ENCODE data around the gene SCGB1C1.

SCGB1C1 gene

GRCh38 chr11:211295-211694 is 18.4 kb downstream of the SCGB1C1 start:
- Histone ChIP-seq H3K27me3 (replicated peaks; ENCODE audit: control insufficient read depth, insufficient read depth, low read length) (no peaks in the 10 kb centered on the region), H3K36me3 (ENCODE audit: control insufficient read depth, insufficient read depth, low read length) (peaks cover 46% of the 10 kb centered on the region), H3K4me3 (replicated peaks; ENCODE audit: low read depth, low read length) (no peak overlapping the region)
- TF ChIP-seq CTCF (IDR thresholded peaks at IDR 0.05; ENCODE audit: insufficient read depth, low read length, poor library complexity, severe bottlenecking) = no peak
- DNase-seq (ENCODE audit: extremely low read depth, insufficient read length) = no peak

GRCh38 chr11:211741-212140 is 18.9 kb downstream of the SCGB1C1 start:
- H3K27me3 ChIP-seq (replicated peaks; ENCODE audit: control insufficient read depth, insufficient read depth, low read length) = no peaks in the 10 kb centered on the region
- TF ChIP-seq CTCF (IDR thresholded peaks at IDR 0.05; ENCODE audit: insufficient read depth, low read length, poor library complexity, severe bottlenecking) = no peak
- peaks cover 47% of the 10 kb centered on the region for H3K36me3 ChIP-seq (ENCODE audit: control insufficient read depth, insufficient read depth, low read length)
- DNase-seq (ENCODE audit: extremely low read depth, insufficient read length) = no peak
- H3K4me3 ChIP-seq (replicated peaks; ENCODE audit: low read depth, low read length) = no peak overlapping the region

- Histone ChIP-seq H3K36me3 (ENCODE audit: control insufficient read depth, insufficient read depth, low read length) (peaks cover 47% of the 10 kb centered on the region), H3K27me3 (replicated peaks; ENCODE audit: control insufficient read depth, insufficient read depth, low read length) (no peaks in the 10 kb centered on the region), H3K4me3 (replicated peaks; ENCODE audit: low read depth, low read length) (no peak overlapping the region)
- DNase-seq (ENCODE audit: extremely low read depth, insufficient read length) = no peak
- no peak for TF ChIP-seq CTCF (IDR thresholded peaks at IDR 0.05; ENCODE audit: insufficient read depth, low read length, poor library complexity, severe bottlenecking)
These were observed 19.5 kb downstream of the SCGB1C1 start for GRCh38 chr11:212150-213100.

- peaks cover 47% of the 10 kb centered on the region for H3K36me3 ChIP-seq (ENCODE audit: control insufficient read depth, insufficient read depth, low read length)
- no peak for DNase-seq (ENCODE audit: extremely low read depth, insufficient read length)
These were observed 20.2 kb downstream of the SCGB1C1 start for GRCh38 chr11:213111-213510.

GRCh38 chr11:214083-214482 is 21.2 kb downstream of the SCGB1C1 start:
- no peak for DNase-seq (ENCODE audit: extremely low read depth, insufficient read length)
- Histone ChIP-seq H3K4me3 (replicated peaks; ENCODE audit: low read depth, low read length) (no peak overlapping the region), H3K36me3 (ENCODE audit: control insufficient read depth, insufficient read depth, low read length) (peaks cover 47% of the 10 kb centered on the region), H3K27me3 (replicated peaks; ENCODE audit: control insufficient read depth, insufficient read depth, low read length) (no peaks in the 10 kb centered on the region)
- TF ChIP-seq CTCF (IDR thresholded peaks at IDR 0.05; ENCODE audit: insufficient read depth, low read length, poor library complexity, severe bottlenecking) = no peak

More at GRCh38 chr11:213111-213510, 20.2 kb downstream of the SCGB1C1 start:
- TF ChIP-seq CTCF (IDR thresholded peaks at IDR 0.05; ENCODE audit: insufficient read depth, low read length, poor library complexity, severe bottlenecking) = no peak
- Histone ChIP-seq H3K27me3 (replicated peaks; ENCODE audit: control insufficient read depth, insufficient read depth, low read length) (no peaks in the 10 kb centered on the region), H3K4me3 (replicated peaks; ENCODE audit: low read depth, low read length) (no peak overlapping the region)

Data from GM06990 (cell line).